HUES48 (cell line): ENCODE data around the gene CYREN.
A peak's percentile ranks its signal among the peaks of the same experiment; 100 is the strongest.
"Not testable (repeated sequence)": the region's sequence is repeated elsewhere in the genome, so short reads cannot be mapped to it uniquely, and the experiment has no call there.

Experiments
- H3K27ac ChIP-seq: one replicate; pipeline ENCODE4 v1.7.0; 2013; ENCODE audit warnings: low read depth, low read length, inconsistent platforms
- H3K27me3 ChIP-seq: 2 replicates; pipeline ENCODE4 v1.6.1; 2013; ENCODE audit warnings: mild to moderate bottlenecking, low read length; ENCODE audit not compliant: control insufficient read depth, insufficient read depth
- H3K36me3 ChIP-seq: 2 replicates; pipeline ENCODE4 v1.6.1; 2013; ENCODE audit warnings: low read length; ENCODE audit not compliant: control insufficient read depth, insufficient read depth
- H3K4me1 ChIP-seq: 2 replicates; pipeline ENCODE4 v1.6.1; 2013; ENCODE audit warnings: mild to moderate bottlenecking, low read length; ENCODE audit not compliant: control insufficient read depth, insufficient read depth
- H3K4me3 ChIP-seq: 2 replicates; pipeline ENCODE4 v1.5.1; 2013; ENCODE audit warnings: mild to moderate bottlenecking, low read depth, low read length
- H3K9ac ChIP-seq: 2 replicates; pipeline ENCODE4 v1.6.1; 2013; ENCODE audit warnings: mild to moderate bottlenecking, low read depth, low read length, moderate library complexity
- H3K9me3 ChIP-seq: 2 replicates; pipeline ENCODE4 v1.6.1; 2013; ENCODE audit warnings: low read length; ENCODE audit not compliant: control insufficient read depth, insufficient read depth

Gene CYREN, protein sequence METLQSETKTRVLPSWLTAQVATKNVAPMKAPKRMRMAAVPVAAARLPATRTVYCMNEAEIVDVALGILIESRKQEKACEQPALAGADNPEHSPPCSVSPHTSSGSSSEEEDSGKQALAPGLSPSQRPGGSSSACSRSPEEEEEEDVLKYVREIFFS

DNA sequence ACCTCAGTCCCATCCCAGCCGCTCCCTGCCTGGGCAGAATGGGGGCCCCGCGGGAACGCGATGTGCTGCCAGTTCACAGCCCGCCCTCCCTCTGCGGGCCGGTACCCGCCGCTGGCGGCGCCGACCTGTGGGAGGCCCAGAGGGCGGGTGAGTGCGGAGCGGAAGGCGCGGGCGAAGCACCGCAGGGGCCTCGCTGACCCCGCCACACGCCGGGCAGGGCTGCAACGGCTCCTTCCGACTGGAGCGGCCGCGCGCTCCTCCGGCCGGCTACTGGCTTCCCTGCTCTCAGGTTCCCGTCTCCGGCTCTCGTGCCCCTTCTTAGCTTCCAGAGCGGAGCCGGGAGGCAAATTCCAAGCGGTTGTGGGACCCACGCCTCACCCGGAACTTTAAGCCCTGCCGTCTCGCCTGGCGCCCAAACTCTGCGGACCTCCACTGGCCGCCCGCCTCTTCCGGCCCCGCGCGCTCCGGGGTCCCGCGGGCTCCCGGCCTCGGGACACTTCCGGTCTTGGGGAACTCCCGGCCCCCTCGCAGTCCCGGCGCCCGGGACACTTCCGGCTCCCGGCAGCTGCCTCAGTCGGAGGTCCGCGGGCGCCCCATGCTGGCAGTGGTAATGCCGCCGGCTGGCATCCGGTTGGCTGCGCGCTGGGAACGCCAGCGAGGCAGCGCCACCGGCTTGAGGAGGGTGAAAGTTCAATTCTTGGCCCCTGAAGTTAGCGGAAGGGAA lies at the start of gene CYREN:
CYREN (minus strand) TSS at position 434 of the 724 bp plus-strand sequence. CDS start 1,785 bp downstream, outside the sequence.
- H3K9me3 ChIP-seq: no peaks in the 10 kb centered on the region
- H3K27me3 ChIP-seq: no peaks in the 10 kb centered on the region
- H3K9ac ChIP-seq: peak within 1 kb of the TSS; percentile 93
- peak within 1 kb of the TSS; percentile 89 for H3K4me3 ChIP-seq
- H3K36me3 ChIP-seq: peaks cover 35% of the 10 kb centered on the region
- H3K27ac ChIP-seq: peak within 1 kb of the TSS; percentile 99
- peaks cover 15% of the 10 kb centered on the region for H3K4me1 ChIP-seq

DNA sequence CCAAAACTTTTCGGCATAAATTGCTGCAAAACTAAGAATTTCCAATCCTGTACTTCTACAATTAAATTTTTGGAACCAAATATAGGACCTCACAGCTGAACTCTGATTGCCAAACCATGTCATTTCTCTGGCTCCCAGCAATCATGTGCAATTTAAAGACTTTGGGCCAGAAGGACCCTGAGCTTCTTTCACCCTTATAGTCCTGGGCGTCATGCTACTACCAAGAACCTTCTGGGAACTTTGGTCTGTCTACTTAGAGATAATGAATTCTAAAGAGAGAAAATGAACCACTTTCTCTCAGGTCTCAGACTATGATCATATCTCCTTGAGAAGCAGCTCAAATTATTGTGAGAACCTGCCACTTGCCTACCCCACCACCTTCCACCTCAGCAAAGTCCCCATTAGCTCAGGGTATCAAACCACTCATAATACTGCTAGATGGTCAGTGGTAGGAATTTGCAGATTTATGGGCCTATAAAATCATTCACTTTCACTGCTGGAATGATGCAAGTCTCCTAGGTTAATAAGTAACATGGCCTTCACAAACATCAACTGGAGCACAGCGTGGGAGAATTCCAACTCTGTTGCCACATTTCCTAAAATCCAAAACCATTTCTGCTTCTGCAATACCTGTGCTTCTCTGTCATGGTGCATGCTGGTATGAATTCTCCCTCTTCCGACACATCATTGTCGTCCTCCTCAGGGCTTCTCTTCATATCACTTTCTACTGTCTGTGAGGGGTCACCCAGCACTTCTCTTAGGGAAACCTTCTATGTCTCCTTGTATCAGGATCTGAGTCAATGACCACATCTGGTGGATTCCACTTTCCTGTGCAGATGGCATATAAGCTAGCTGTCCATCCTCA lies 47.4 kb upstream of the CYREN start:
- no peak overlapping the region for H3K27ac ChIP-seq
- no peaks in the 10 kb centered on the region for H3K27me3 ChIP-seq
- H3K4me3 ChIP-seq: no peak overlapping the region
- H3K9me3 ChIP-seq: no peaks in the 10 kb centered on the region
- no peak overlapping the region for H3K9ac ChIP-seq
- H3K4me1 ChIP-seq: peaks cover 7% of the 10 kb centered on the region
- H3K36me3 ChIP-seq: no peaks in the 10 kb centered on the region

DNA sequence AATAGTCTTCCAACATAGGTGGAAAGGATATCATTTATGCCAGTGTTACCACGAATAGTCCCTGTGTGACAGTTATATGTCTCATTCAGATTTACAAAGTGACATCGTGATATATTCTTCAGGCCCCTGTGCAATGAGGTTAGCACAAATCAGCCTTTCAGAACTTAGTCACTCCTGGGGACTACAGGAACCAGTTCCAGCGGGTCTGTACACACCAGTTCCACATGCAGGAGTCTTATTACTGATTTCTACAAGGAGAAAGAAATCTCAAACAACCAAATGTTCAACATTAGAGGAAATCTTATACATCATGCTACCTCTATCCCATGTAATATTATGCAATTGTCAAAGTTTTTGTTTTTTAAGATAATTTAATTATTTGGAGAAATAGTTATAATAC lies 45.2 kb upstream of the CYREN start:
- peaks cover 4% of the 10 kb centered on the region for H3K27me3 ChIP-seq
- no peaks in the 10 kb centered on the region for H3K36me3 ChIP-seq
- H3K27ac ChIP-seq: no peak overlapping the region
- peaks cover 2% of the 10 kb centered on the region; the same call in 1 of the 2 replicates for H3K4me1 ChIP-seq
- no peak overlapping the region for H3K9ac ChIP-seq
- H3K4me3 ChIP-seq: no peak overlapping the region
- no peaks in the 10 kb centered on the region for H3K9me3 ChIP-seq

DNA sequence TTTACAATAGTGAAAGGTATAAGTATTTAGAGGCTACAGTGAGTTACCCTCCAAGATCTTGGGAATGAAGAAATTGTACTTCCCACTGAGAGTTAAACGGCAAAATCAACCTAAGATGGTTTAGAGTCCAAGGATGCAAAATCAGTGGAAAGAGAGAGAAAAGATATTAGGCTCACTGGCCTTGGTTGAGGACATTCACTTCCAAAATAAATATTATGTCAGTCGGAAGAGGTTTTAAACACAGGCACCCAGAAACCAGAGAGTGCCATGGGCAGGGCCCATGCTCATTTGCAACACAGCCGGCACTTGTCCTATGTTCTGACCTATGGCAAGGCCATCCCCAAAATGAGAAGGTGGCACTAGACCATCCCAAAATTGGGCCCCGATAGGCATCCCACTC lies 44.7 kb upstream of the CYREN start:
- Histone ChIP-seq H3K9ac (no peak overlapping the region), H3K36me3 (no peaks in the 10 kb centered on the region), H3K27ac (no peak overlapping the region), H3K4me1 (peaks cover 4% of the 10 kb centered on the region; the same call in 1 of the 2 replicates), H3K9me3 (no peaks in the 10 kb centered on the region), H3K27me3 (peaks cover 9% of the 10 kb centered on the region), H3K4me3 (no peak overlapping the region)

DNA sequence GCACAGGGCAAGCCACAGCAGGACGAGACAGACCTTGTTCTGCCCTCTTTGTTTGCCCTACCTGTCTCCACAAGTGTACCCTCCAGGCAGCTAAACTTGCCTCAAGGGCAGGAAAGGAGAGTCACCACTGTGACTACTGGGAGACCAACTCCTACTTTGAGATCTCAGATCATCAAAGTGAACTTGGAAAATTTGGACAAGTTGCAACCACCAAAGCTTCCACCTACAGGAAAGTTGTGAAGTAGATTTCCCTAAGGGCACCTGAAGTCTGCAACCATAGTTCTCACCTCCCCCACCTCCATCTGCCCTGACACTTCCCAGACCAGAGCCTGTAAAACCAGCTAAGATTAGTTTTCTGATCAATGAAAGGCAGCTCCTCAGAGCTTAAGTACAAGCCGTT lies 43.3 kb upstream of the CYREN start:
- H3K27ac ChIP-seq: no peak overlapping the region
- H3K36me3 ChIP-seq: no peaks in the 10 kb centered on the region
- H3K4me1 ChIP-seq: peaks cover 4% of the 10 kb centered on the region; the same call in 1 of the 2 replicates
- H3K9me3 ChIP-seq: no peaks in the 10 kb centered on the region
- peaks cover 9% of the 10 kb centered on the region for H3K27me3 ChIP-seq
- no peak overlapping the region for H3K4me3 ChIP-seq
- H3K9ac ChIP-seq: no peak overlapping the region

DNA sequence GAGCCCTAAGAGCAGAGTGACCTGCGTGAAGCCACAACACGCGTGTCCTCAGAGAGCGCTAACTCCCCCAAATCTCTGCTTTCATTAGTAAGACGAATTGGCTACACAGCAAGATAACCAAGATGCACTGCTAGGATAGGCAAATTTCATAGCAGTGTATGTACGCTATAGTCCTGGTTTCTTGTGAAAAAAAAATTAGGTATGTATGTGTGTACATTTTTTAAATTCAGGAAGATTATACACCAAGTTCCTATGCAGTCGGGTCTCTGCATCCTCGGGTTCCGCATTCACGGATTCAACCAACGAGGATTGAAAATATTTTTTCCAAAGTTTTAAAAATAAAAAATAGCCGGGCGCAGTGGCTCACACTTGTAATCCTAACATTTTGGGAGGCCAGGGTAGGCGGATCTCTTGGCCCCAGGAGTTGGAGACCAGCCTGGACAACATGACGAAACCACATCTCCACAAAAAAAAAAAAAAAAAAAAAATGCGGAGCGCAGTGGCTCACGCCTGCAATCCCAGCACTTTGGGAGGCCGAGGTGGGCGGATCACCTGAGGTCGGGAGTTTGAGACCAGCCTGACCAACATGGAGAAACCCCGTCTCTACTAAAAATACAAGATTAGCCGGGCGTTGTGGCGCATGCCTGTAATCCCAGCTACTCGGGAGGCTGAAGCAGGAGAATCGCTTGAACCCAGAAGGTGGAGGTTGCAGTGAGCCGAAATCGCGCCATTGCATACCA lies 41.6 kb upstream of the CYREN start:
- not testable (repeated sequence) for H3K4me1 ChIP-seq, H3K27me3 ChIP-seq, H3K9me3 ChIP-seq, H3K36me3 ChIP-seq
- peak overlapping the region; percentile 71 for H3K9ac ChIP-seq
- H3K4me3 ChIP-seq: peak overlapping the region; percentile 87
- H3K27ac ChIP-seq: peak overlapping the region; percentile 70

DNA sequence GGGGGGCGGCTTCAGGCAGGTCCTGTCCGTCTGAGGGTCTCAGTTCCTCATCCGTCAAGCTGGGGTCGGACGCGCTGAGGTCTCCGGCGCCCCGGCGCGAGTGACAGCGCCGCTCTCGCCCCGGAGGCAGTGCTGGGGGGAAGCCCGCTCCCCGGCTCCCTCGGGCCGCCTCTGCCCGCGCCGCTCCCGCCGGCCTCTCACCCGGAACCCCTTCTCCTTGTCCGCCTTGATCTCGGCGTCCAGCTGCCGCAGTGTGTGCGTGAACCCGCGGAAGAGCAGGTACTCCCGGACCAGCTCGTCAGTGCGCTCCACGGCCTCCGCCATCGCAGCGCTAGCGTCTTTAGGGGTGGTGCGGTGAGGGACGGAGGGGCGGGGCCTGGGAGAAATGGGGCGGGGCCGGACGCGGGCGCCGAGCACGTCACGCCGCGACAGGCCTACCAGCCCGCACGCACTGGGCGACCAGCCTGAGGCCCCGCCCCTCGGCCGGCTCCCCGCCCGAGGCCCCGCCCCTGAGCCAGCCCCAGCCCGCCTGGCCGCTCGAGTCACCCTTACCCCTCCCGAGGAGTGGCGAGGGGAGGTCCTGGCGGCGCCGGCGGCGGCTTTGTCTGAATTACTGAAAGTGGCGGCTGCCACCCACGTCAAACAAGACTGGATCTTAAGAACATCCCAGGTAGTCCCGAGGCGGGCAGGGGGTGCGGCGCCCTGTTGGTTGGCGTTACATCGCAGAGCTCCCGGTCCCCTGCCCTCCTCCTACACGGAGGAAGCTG lies 40.9 kb upstream of the CYREN start, which contains the start of gene WDR91:
WDR91 (minus strand) TSS at position 348 of the 767 bp plus-strand sequence; CDS start at position 324, 24 bp downstream.
- H3K36me3 ChIP-seq: peaks cover 4% of the 10 kb centered on the region; the same call in 1 of the 2 replicates
- H3K9ac ChIP-seq: peak within 1 kb of the TSS; percentile 71
- no peaks in the 10 kb centered on the region for H3K9me3 ChIP-seq
- peak within 1 kb of the TSS; percentile 70 for H3K27ac ChIP-seq
- peaks cover 9% of the 10 kb centered on the region for H3K27me3 ChIP-seq
- peaks cover 4% of the 10 kb centered on the region; the same call in 1 of the 2 replicates for H3K4me1 ChIP-seq
- peak within 1 kb of the TSS; percentile 87 for H3K4me3 ChIP-seq

DNA sequence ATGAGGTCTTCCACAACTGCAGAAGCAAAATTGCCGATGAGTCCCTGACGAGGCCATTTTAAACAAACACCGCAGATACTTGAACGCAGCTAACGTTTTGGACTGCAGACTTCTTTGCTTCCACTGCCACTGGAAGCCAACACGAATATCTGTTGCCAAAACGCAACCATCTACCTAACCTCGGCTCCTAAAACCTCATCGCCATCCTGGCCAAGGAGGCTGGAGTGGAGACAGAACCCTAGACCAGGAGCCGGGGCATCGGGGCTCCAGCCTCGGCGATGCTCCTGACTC lies 40.3 kb upstream of the CYREN start:
- H3K9ac ChIP-seq: peak overlapping the region; percentile 65; the same call in 1 of the 2 replicates
- H3K4me3 ChIP-seq: peak overlapping the region; percentile 87
- H3K27ac ChIP-seq: no peak overlapping the region
- H3K27me3 ChIP-seq: peaks cover 9% of the 10 kb centered on the region
- H3K4me1 ChIP-seq: peaks cover 4% of the 10 kb centered on the region; the same call in 1 of the 2 replicates
- H3K9me3 ChIP-seq: no peaks in the 10 kb centered on the region
- peaks cover 4% of the 10 kb centered on the region; the same call in 1 of the 2 replicates for H3K36me3 ChIP-seq

DNA sequence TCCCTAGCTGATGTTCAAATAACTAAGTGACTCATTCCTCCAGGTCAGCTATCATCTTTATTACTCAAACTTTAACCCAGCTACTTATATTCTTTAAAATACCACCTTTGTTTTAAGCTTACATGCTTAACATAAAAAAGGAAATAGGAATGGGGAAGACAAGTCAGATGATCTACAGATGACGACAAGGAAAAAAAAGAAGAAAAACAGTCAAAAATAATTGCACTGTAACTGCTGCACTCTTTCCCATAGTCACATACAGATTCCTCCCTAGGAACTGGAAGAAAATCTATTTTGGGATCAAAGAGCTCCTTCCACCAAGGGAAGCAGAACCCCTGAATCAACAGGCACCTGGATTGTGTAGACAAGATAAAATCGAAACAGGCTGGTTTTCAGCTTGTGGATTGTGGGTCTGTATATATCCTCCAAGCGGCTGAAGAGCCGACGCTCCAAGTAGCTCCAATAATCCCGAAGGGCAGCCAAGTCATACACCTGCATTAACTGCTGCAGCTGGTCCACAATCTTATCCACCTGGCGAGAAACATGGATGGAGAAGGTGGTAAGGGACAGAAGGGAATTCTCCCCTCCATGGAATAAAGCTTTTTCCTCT lies 38.8 kb upstream of the CYREN start:
- no peak overlapping the region for H3K4me3 ChIP-seq
- H3K36me3 ChIP-seq: peaks cover 10% of the 10 kb centered on the region
- H3K9ac ChIP-seq: no peak overlapping the region
- H3K9me3 ChIP-seq: no peaks in the 10 kb centered on the region
- peaks cover 4% of the 10 kb centered on the region; the same call in 1 of the 2 replicates for H3K4me1 ChIP-seq
- peaks cover 9% of the 10 kb centered on the region for H3K27me3 ChIP-seq
- no peak overlapping the region for H3K27ac ChIP-seq
